Activated CD4-positive, CD25-positive, alpha-beta regulatory T cell treated with anti-CD3 and anti-CD28 coated beads, Interleukin-2, amount 50 U/mL, for 72 hours (primary cell): ENCODE results near the gene IL2RA.
"Not testable (repeated sequence)": the region's sequence is repeated elsewhere in the genome, so short reads cannot be mapped to it uniquely, and the experiment has no call there.

Experiments used
- DNase-seq: peaks from one replicate; pipeline ENCODE4 v3.0.0; 2021

Gene IL2RA

DNA sequence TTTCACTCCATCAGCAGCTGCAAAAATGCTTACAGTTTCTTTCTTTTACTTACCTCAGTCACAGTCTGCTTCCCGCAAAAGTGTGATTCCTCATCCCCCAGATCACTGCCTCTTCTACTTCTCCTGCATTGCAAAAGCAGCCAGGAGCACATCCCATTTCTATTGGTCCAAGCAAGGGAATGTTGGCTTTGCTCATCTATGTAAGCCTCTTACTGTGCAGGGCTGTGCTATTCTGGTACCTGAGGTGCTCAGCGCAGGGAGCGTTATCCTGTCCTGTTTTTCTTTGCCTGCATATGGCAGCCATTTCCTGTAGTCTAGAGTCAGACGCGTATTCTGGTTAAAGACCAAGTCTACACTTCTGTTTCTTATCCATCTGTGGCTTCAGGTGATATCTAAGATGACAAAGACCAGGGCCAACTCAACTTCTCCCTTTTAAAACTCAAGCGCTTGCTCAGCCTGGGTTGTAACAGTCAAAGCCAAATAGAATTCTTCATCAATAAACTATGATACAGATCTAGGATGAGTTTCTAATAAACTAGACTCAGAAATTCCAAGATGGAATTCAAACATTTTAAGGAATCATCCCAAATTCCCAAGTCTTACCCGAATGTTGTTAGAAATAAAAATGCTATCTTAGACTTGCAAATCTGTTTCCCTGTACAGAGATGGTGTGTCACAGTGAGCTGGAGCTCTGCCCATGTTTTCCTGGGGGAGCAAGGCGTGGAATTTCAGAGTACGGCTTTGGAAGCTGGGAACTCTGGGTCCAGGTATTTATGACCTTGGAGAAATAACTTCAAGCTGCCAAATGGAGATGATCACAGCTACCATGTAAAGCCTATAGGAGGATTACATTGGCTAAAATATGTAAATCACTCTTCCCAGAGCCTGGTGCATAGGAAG is 20.6 kb upstream of the IL2RA start:
- DNase-seq: no peak

GRCh38 chr10:6080417-6080973 is 18.3 kb upstream of the IL2RA start:
- DNase-seq: no peak

- DNase-seq: no peak
Observed at GRCh38 chr10:6079044-6079443, 16.9 kb upstream of the IL2RA start.

DNA sequence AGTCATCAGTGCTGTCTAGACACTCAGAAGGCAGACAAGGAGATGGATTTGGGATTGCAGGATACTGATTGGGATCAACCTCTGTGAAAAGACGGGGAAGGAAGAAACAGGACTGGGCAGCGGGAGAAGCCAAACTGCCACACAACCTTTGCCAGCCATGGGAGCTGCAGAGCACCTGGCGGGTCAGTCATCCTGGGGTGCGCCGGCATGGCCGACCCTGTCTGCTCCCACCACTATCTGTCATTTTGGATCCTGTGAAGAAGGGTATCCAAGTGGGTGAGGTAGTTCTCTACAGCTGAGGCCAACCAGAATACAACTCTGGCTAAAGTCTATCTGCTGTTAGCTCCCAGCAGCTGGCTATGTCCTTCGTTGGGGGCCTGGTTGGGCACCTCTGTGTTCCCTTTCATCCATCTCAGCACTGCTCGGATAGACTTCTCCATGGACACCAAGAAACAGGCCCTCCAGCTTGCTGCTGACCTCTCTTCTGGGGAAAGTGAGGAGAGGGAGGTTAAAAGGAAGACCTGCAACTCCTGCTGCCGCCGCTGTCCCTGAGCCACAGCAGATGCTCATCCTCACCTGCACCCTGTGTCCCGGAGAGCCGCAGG is 15.0 kb upstream of the IL2RA start:
- no peak for DNase-seq

DNA sequence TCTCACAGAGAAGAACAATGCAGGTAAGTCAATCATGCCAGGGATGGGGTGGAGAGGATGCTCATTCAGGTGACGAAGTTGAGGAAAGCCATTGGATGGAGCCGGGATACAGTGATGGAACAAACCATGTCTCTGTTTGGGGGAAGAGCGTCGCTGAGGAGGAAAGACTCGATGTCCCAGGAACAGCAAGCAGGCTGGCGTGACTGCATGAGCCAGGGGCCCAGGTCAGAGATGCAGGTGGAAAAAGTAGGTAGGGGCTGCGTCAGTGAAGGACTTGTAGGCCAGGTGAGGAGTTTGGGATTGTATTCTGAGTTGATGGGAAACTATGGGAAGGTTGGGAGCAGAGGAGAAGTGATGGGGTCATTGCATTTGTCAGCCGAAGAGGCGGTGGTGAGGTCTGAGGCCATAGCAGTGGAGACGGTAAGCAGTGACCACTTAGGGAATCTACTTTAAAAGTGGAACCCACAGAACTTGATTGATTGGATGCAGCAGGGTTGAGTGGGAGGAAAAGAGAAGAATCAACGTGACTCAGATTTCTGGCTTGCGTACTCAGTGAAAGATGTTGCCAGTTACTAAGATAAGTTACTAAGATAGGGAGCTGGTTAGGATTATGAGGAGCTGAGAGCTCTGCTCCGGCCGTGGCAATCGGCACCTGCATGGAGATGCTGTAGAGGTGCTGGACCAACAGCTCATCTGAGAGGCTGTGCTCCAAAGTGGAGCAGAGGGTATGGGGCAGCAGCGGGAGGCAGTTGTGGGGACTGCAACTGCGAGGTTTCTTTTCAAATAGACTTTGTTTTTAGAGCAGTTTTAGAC is 12.5 kb upstream of the IL2RA start:
- no peak for DNase-seq

DNA sequence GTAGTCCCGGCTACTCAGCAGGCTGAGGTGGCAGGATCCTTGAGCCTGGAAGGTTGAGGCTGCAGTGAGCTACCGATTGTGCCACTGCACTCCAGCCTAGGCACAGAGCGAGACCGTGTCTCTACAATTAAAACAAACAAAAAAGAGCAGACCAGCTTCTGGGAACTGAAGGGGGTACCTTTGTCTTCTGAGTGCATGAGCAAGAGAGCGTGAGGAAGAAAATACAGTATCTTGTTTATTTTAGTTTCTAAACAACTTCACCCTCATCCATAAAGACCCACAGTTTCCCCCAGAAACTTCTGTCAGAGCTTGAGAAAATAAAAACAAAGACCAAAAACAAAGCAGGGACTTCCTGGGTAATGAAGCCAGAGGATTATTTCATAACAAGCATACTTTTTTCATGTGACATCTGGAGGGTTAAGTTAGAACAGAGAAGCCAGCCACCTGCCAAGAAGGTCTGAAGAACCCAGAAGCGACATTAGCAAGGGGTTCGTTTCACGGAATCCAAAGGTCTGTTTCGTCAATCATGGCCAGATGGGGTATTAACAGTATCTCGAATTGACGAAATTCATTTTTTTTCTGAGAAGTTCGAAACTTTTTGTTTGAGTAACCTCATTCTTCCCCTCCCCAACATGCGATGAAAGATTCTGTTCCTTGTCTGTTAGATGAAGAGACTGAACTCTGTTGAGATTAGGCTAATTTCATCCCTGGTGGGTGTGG is 10.2 kb upstream of the IL2RA start:
- DNase-seq: no peak

DNA sequence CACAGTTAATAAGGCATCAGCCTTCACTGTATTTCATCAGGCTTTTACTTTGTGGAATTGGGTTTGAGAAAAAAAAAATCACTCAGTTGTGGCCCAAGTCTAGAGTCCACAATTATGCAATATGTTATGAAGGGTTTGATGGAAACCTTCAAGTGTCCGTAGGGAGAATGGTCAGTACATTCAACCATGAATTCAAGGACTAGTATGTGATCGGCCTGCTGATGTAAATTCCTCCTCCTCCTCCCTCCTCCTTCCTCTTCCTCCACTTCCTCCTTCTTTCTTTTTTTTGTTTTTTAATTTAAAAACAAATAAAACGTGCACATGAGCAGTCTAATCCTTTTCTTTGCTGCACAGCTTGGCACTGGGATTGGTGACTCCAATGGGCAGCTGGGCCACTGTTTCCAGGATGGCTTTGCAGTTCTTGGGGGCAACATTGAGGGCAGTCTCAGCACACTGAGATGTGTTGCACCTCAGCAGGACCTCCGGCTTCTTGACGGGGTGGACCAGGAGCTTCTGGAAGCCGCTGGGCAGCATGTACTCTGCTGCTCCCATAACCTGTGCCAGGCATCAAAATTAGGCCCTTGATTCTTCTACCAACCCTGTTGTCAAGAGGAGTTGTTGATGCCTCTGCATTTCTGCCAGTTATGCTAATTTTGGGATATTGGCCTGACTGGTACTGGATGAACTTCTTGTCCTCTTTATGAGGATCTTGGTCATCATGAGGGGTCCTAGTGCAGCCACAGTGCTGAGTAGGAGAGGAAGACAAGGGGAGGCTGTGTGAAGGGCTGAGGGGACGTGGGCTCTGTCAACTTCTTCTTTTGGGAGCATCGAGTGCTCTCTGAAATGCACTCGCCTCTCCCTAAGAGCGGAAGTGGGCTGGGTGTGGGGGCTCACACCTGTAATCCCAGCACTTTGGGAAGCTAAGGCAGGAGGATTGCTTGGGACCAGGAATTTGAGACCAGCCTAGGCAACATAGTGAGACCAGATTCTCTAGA is 9.3 kb upstream of the IL2RA start:
- no peak for DNase-seq

DNA sequence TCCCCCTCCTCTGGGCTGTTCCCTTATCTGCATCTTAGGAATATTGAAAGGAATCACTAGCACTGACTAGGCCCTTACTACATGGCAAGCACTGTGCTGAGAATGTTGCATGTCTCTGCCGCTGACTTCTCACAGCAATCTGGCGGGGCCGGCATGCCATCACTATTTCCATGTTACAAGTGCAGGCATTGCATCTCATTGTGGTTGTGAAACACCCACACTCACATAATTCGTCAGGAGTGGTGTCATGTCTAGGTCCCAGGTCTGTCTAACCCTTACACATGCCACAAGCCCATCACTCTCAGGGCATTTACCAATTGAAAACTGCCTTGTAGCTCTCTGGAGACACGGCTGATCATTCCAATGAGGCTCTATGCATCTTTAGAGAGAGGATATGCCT is 8.5 kb upstream of the IL2RA start:
- no peak for DNase-seq

DNA sequence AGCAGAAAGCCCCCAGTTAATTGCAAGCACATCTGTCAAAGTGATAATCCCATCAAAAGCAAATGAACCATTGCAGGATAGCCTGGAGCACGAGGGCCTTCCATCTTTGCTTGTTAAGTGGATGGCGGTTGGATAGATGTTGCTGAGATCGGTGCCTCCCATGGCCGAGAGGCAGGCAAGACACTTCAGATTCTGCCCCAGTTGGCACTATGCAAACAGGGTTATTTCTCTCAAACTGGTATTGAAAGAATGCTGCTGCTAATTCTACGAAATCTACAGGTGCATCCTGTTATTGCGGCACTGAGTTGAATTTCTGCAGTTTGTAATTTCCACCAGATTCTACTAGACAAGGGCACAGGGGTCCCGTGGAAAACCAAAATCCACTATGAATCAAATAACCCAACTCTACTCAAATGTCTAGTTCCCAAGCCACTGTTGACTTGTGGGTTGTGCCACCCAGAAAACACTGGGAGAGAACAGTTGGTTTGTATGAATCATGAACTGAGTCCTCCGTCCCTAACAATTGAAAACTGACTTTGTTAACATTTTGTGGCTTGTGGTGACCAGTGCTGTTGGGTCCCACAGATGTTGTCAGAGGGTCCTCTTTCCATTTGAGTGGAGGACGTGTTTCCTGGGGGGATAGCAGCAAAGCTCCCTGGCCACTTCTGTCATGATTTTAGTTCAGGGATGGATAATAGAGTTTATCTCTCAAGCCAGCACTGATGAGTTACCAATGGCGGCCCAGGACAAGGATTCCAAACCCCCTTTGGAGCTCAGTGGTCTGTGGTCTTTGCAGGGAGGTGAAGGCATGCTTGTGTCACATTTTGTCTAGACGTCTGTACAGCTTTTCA is 7.1 kb upstream of the IL2RA start:
- DNase-seq: no peak

GRCh38 chr10:6068422-6068821 is 6.3 kb upstream of the IL2RA start:
- no peak for DNase-seq

DNA sequence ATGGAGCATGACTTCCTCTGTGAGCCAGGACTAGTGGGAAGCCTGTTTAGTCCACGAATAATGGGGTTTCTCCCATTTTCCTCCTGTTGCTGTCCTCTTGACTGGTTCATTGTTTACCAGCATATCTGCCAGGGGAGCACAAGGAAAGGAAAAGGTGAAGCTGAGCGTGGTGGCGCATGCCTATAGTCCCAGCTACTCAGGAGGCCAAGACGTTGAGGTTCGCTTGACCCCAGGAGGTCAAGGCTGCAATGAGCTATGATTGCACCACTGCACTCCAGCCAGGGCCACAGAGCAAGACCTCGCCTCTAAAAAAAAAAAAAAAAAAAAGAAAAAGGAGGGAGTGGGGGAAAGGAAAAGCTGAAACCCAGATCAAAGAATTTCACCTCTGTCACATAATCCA is 5.8 kb upstream of the IL2RA start:
- no peak for DNase-seq

DNA sequence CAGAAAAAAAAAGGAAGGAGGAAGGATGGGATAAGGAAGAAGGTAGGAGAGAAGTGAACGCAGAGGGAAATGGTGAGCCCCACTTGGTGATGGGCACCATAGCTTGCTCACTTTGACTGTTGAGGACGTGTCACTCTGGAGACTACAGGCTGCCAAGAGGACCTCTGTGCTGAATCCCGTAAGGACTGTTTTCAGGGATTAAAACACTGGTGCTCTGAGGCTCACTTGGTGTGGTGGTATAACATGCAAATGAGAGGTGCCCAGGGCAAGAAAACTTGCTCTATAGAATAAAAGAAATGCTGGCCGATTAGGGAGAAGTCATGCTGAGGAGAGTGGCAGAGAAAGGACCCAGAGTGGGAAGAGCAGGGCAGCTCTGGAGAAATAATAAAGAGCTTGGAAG is 5.3 kb upstream of the IL2RA start:
- no peak for DNase-seq

- DNase-seq: no peak
Observed at GRCh38 chr10:6065835-6066234, 3.7 kb upstream of the IL2RA start.

- no peak for DNase-seq
Observed at GRCh38 chr10:6065406-6065805, 3.2 kb upstream of the IL2RA start.

GRCh38 chr10:6064726-6065125 is 2.6 kb upstream of the IL2RA start:
- DNase-seq: not testable (repeated sequence)

DNA sequence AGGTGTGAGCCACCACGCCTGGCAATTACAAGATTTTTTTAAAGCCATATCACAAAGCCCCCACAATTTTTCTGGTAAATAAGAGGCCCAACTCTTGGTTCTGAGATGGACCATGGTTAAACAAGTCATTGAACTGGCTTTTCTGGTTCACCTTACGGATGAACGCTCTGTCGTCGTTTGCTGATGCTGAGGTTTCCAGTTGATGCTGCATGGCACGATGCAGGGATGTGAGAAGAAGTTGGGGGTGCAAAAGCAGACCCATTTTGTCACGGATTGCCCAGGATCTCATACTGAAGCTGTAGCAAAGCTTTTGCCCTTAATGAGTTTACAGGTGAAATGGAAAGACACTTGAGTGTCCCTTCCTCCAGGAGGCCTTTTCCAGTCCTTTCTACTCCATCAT is 2.0 kb upstream of the IL2RA start:
- no peak for DNase-seq

- DNase-seq: no peak
Observed at GRCh38 chr10:6061056-6061455, 1.1 kb downstream of the IL2RA start.

DNA sequence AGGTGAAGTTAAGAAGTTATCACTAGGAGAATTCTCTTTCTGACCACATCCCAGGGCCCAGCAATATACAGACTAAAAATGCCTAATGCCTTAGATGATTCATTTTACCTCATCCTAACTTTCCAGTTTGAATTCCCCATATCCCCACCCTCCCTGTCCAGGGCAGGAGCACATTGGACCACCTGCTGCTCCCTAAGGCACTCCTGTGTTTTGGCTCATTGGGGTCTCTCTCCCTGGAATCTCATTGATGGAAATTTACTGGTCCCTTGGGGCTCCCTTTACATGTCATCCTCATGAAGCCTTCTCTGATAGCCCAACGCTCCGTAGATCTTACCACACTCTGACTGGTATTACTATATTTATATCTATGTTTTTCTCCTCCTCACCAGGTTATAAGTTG is 2.7 kb downstream of the IL2RA start:
- DNase-seq: no peak

DNA sequence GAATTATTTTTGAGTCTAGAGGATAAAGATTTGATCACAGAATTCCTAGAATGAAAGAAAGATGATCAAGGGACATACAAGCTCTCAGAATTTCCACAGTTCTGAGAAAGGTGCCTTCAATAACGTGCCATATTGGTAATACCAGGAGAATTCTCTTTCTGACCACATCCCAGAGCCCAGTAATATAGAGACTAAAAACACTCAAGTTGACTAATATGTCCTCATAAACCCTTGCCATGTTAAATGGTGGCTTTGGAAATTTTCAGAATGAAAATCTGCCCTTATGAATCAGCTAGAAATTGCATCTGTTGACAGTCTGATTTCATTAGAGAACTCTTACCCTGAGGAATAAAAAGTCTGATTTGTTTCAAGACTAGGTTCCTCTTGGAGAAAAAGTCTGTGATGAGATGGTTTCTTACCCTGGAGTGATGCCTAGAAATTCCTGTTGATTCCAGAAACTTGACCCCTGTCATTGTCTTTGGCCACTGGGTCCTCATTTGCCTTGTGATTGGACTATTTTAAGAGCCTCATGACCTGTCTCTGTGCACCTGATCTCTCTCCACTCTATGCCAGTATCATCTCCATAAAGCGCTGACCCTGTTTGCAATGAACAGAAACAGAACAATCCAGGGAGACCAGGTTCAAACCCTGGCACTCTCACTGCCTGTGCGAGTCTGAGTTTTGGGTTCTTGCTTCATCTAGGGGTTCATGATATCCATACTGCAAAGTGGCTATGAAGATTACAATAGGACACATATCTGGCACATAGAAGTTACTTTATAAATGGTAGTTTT is 3.3 kb downstream of the IL2RA start:
- no peak for DNase-seq
